Transverse colon (tissue), 3 donors: ENCODE measurements around the gene TMEM147.
"Not testable (repeated sequence)": the region's sequence is repeated elsewhere in the genome, so short reads cannot be mapped to it uniquely, and the experiment has no call there.

Experiments used
- CTCF ChIP-seq, 5 experiments: fragments of 200-600 bp in 3 of 5; fragments of 450-650 bp in 2 of 5; sonication (generic) in 3 of 5; IDR thresholded peaks; 1 replicate in 2 of 5; 2 replicates in 3 of 5; pipeline ENCODE4 v1.5.1; 2016 to 2017; ENCODE audit warnings: antibody characterized with exemption in 5 of 5, inconsistent platforms in 3 of 5, mild to moderate bottlenecking in 2 of 5, moderate library complexity in 1 of 5
- POLR2A ChIP-seq: fragments of 450-650 bp; IDR thresholded peaks from one replicate; pipeline ENCODE4 v1.6.1; 2016; ENCODE audit warnings: antibody characterized with exemption, mild to moderate bottlenecking, moderate library complexity

- not testable (repeated sequence) for TF ChIP-seq CTCF (IDR thresholded peaks at IDR 0.05); POLR2A
Observed at GRCh38 chr19:35595026-35595425, 49.6 kb downstream of the TMEM147 start.
